GM08714 (cell line): ENCODE results near the gene GP1BB.
"Not testable (repeated sequence)": the region's sequence is repeated elsewhere in the genome, so short reads cannot be mapped to it uniquely, and the experiment has no call there.

Experiments used
- H3K4me3 ChIP-seq: fragments of 200-500 bp; sonication (Bioruptor generic); 2 replicates; pipeline ENCODE4 v1.5.1; 2014; ENCODE audit warnings: mild to moderate bottlenecking, low read length, inconsistent platforms
- ZNF274 ChIP-seq: IDR thresholded peaks from 2 replicates; pipeline ENCODE4 v1.6.1; 2012; ENCODE audit warnings: mild to moderate bottlenecking, low read depth, low read length

The GP1BB gene

DNA sequence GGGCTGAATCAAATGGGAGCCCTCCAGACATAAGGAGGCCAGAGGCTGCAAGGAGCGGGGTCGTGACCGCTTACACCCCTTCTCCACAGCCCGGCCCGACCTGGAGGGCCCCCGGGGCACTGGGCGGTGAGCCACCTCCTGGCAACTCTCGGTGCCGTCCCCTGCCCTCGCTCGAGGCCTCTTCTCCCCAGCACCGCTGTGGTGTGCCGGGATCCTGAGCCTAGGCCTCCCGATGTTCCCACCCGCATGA is 432 bp upstream of the GP1BB start:
- H3K4me3 ChIP-seq, result no peak overlapping the region
- no peak for TF ChIP-seq ZNF274

DNA sequence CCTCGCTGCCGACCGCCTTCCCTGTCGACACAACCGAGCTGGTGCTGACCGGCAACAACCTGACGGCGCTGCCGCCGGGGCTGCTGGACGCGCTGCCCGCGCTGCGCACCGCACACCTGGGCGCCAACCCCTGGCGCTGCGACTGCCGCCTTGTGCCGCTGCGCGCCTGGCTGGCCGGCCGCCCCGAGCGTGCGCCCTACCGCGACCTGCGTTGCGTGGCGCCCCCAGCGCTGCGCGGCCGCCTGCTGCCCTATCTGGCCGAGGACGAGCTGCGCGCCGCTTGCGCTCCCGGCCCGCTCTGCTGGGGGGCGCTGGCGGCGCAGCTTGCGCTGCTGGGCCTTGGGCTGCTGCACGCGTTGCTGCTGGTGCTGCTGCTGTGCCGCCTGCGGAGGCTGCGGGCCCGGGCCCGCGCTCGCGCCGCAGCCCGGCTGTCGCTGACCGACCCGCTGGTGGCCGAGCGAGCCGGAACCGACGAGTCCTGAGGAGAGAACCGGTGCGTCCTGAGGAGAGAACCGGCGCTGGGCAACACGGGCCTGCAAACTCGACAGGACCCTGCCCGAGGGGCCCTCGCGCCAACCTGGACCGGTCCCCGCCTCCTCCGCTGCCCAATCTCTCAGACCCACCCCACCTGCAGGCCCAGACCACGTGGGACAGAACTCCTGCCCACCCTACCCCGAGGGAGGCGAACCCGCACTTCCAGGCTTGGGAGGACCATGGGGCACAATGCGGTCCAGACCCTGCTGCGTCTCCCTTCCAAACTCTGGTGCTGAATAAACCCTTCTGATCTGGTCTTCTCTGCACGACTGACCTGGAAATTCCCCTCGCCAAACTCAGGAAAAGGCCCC is 866 bp downstream of the GP1BB start:
- no peak for TF ChIP-seq ZNF274
- H3K4me3 ChIP-seq, result no peak overlapping the region; the same call in 1 of the 2 replicates

DNA sequence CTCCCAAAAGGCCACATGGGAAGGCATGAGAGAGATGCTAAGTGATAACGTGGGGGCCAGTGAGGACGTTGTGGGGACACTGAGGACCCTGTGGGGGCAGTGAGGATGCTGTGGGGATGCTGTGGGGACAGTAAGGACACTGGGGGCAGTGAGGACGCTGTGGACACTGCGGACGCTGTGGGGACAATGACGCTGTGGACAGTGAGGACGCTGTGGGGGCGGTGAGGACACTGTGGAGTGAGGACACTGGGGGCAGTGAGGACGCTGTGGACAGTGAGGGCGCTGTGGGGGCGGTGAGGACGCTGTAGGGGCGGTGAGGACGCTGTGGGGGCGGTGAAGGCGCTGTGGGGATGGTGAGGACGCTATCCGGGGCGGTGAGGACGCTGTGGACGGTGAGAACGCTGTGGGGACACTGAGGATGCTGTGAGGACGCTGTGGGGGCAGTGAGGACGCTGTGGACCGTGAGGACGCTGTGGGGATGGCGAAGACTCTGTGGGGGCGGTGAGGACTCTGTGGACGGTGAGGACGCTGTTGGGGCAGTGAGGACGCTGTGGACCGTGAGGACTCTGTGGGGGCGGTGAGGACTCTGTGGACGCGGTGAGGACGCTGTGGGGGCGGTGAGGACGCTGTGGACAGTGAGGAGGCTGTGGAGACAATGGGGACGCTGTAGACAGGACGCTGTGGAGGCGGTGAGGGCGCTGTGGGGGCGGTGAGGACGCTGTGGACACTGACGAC is 1.8 kb downstream of the GP1BB start:
- TF ChIP-seq ZNF274, result no peak
- H3K4me3 ChIP-seq, result no peak overlapping the region

DNA sequence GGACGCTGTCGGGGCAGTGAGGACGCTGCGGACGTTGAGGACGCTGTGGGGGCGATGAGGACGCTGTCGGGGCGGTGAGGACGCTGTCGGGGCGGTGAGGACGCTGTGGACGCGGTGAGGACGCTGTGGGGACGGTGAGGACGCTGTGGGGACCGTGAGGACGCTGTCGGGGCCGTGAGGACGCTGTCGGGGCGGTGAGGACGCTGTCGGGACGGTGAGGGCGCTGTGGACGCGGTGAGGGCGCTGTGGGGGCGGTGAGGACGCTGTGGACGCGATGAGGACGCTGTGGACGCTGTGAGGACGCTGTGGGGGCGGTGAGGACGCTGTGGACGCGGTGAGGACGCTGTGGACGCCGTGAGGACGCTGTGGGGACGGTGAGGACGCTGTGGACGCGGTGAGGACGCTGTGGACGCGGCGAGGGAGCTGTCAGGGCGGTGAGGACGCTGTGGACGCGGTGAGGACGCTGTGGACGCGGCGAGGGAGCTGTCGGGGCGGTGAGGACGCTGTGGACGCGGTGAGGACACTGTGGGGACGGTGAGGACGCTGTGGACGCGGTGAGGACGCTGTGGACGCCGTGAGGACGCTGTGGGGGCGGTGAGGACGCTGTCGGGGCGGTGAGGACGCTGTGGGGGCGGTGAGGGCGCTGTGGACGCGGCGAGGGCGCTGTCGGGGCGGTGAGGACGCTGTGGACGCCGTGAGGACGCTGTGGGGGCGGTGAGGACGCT is 2.9 kb downstream of the GP1BB start:
- H3K4me3 ChIP-seq, result not testable (repeated sequence)

DNA sequence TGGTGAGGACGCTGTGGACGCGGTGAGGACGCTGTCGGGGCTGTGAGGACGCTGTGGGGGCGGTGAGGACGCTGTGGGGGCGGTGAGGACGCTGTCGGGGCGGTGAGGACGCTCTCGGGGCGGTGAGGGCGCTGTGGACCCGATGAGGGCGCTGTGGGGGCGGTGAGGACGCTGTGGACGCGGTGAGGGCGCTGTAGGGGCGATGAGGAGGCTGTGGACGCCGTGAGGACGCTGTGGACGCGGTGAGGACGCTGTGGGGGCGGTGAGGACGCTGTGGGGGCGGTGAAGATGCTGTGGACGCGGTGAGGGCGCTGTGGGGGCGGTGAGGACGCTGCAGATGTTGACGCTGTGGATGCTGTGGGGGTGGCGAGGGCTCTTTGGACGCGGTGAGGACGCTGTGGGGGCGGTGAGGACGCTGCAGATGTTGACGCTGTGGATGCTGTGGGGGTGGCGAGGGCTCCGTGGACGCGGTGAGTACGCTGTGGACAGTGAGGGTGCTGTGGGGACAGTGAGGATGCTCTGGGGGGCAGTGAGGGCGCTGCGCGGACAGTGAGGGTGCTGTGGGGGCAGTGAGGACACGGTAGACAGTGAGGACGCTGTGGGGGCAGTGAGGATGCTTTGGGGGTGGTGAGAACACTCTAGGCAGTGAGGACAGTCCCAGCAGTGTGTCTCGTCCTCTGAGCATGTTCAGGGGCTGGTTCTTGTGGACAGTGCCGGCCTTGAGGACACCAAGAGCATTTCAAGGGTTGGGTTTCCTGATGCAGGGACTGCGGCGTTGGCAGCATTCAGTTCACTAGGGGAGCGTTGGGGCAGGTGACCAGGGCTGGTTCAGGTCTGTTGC is 4.2 kb downstream of the GP1BB start:
- no peak overlapping the region for H3K4me3 ChIP-seq
- TF ChIP-seq ZNF274, result no peak

DNA sequence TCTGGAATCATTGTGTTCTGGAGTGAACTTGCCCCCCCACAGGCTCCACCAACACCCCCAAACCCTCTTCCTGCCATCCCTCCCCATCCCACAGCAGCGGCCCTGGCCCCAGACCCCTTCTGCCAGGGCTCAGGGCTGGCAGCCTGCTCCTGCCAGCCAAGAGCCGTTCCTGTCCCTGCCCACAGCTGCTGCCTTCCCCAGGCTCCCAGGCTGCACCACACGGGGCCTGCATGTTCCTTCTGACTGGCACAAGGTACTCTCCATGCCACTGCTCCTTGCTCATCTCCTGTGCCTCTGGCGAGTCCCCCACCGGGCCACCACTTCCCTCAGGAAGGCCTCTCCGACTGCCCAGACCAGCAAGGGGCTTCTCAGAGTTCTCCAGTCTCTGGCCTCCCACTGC is 4.9 kb downstream of the GP1BB start:
- TF ChIP-seq ZNF274, result no peak
- no peak overlapping the region for H3K4me3 ChIP-seq

DNA sequence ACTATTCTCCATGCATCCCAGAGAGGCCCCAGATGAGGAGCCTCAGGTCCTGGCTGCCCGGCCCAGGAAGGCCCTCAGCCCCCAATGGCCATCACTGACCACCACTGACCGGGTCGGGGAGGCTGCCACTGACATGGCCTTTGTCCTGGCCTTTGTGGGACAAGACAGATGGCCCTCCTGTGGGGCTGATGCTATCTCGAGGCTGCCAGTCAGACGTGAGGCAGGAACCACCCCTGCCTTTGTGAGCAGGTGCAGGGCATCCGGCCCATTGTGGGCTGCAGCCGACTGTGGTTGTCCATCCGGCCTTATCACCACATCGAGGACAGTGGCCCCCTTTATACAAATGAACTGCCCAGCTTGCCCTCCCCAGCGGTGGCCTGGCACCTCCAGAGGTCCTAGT is 5.5 kb downstream of the GP1BB start:
- TF ChIP-seq ZNF274, result no peak

DNA sequence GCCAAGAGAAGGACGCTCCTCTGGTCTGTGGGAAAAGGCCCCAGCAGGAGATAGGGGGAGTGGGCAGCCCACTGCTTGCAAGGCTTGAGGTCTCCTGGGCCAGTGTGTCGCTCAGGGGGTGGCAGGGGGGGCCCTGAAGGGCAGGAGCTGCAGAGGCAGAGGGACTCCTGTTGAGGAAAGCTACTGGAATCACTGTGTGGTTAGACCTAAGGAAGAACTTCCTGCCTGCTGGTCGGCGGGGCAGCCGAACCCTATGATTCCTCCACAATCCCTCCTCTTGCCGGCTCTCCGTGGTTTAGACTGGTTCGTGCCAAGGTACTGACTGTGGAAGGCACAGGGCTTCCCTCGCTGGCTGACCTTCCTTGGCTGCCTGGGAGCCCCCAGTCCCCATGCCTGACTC is 6.2 kb downstream of the GP1BB start:
- H3K4me3 ChIP-seq, result no peak overlapping the region
- no peak for TF ChIP-seq ZNF274

More for the DNA sequence above, 5.5 kb downstream of the GP1BB start:
- no peak overlapping the region for H3K4me3 ChIP-seq

DNA sequence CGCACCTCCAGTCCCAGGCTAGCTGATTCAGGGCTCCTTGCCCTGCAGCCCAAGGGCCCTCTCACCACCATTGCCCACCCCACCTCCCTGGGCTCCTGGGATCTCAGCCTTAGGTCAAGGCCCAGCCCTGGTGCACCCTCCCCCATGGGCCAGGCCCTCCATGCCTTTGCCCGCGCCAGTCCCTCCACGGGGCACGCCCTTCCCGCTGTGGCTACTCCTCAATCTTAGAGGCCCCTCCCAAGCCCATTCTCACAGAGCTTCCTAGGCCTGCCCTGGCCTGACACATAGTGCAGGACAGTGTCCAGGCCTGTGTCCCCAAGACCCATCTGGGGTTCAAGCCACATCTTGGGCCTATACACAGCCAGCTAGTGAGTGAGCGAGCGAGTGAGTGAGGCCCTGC is 6.9 kb downstream of the GP1BB start:
- H3K4me3 ChIP-seq, result no peak overlapping the region
- no peak for TF ChIP-seq ZNF274

DNA sequence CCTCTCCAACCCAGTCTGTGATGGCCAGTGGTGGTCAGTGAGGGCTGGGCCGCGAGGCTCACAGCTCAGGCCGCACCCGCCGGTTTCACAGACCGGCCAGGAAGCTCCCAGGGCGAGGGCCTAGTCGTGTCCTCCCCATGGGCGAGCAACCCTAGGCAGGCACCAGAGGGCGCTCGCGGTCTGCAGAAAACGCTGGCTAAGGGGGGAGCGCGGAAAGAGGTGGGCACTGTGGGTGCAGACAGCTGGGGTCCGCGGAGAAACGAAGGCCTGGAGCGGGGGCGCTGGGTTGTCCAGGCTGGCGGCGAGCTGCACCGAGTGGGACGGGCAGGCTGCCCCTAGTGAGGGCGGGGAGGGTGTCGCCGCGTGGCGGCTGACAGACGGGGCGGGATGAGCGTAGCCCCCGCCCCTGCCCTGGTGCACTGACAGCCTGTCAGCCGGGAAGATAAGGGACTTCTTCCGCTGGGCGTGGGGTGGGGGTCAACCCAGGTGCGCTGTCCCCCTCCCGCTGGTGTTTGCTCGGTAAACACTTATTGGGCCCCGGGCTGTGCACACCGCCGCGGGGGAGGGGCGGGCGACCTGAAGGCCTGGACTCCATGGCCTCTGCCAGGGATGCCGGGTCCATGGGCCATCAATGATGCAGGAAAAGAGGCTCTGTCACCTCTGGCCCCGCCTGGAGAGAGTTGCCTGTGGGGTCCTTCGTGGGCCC is 7.5 kb downstream of the GP1BB start:
- TF ChIP-seq ZNF274, result no peak
- peak overlapping the region; percentile 14; the same call in 1 of the 2 replicates for H3K4me3 ChIP-seq

DNA sequence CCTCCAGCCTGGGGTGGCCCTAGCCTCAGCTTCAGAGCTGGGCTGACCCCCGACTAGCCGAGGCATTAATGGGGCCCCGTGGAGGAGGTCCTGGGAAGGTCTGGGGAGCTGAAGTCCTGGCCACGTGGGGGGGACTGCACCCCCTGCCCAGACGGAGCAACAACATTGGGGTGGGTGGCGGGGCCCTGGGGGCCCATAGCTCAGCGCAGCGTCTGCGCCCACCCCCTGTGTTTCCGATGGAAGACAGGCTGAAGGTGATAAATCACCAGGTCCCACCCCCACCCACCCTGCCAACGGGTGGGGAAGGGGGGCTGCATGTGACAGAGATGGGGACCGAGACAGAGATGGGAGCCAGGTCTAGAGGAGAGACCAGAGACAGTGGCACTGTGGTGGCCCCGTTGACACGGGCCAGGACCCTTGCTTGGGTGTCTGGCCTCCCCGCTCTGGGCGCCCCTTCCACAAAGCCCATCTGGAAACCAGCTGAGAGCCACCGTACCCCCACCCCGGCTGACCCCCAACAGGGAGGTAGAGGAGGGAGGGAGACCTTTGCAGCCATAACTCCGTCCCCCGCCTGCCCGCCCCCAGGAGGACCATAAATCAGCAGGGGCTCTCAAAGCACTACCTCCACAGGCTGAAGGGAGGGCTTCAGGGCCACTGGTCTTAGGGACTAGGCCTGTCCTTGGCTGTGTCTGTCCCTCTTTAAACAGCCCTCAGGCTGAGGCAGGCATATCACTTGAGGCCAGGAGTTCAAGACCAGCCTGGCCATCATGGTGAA is 8.2 kb downstream of the GP1BB start:
- no peak overlapping the region for H3K4me3 ChIP-seq
- TF ChIP-seq ZNF274, result no peak

DNA sequence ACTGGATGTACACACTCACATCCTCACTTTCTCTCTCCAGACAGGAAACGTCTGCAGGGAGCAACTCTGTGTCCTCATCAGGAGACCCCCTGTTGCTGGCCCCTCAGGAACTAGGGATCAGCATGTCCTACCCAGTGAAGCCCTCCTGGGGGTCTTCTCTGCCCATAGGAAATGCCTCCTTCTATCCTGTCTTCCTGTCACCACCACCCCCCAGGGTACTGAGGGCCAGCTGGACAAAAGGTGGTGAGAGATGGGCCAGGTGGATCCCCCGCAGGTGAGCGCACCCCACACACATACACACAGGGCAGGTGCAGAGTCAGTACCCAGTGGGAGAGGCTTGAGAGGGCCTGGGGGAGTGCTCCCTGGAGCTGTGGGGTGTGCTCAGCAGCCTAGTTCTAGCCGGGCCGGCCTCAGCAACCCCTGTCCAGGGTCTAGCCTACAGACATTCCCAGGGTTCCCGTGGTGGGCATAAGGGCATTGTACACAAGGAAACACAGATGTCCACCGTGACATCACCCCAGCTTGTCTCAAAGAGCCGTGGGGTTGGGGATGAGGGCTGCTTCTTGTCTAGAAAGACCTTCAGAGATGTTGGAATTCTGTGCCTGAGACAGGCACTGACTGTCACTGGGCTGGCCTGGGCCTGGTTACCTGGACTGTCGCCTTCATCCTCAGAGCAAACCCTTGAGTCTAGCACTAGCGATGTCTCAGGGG is 9.2 kb downstream of the GP1BB start:
- H3K4me3 ChIP-seq, result no peak overlapping the region
- no peak for TF ChIP-seq ZNF274
